ENCODE results near the gene CFAP53.

DNA sequence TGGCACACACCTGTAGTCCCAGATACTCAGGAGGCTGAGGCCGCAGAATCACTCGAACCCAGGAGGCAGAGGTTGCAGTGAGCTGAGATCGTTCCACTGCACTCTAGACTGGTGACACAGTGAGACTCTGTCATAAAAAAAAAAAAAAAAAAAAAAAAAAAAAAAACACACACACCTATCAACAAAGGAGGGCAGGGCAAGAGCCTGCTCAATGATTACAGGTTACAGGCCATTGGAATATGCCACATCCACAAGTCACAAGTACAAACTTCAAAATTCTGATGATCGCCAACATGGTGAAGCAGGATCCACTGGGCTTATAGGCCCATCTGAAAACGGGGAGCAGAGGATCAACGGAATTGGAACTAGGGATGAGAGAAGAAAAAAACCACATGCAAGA is 77.6 kb downstream of the CFAP53 start:
- no peak for TF ChIP-seq CTCF (IDR thresholded peaks at IDR 0.05; ENCODE audit: insufficient read depth, low read length)
- TF ChIP-seq, protein P1, sequence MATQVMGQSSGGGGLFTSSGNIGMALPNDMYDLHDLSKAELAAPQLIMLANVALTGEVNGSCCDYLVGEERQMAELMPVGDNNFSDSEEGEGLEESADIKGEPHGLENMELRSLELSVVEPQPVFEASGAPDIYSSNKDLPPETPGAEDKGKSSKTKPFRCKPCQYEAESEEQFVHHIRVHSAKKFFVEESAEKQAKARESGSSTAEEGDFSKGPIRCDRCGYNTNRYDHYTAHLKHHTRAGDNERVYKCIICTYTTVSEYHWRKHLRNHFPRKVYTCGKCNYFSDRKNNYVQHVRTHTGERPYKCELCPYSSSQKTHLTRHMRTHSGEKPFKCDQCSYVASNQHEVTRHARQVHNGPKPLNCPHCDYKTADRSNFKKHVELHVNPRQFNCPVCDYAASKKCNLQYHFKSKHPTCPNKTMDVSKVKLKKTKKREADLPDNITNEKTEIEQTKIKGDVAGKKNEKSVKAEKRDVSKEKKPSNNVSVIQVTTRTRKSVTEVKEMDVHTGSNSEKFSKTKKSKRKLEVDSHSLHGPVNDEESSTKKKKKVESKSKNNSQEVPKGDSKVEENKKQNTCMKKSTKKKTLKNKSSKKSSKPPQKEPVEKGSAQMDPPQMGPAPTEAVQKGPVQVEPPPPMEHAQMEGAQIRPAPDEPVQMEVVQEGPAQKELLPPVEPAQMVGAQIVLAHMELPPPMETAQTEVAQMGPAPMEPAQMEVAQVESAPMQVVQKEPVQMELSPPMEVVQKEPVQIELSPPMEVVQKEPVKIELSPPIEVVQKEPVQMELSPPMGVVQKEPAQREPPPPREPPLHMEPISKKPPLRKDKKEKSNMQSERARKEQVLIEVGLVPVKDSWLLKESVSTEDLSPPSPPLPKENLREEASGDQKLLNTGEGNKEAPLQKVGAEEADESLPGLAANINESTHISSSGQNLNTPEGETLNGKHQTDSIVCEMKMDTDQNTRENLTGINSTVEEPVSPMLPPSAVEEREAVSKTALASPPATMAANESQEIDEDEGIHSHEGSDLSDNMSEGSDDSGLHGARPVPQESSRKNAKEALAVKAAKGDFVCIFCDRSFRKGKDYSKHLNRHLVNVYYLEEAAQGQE (IDR thresholded peaks at IDR 0.05; ENCODE audit: insufficient replicate concordance, low read depth): no peak
- no peak for TF ChIP-seq POLR2AphosphoS5 (IDR thresholded peaks at IDR 0.05; ENCODE audit: low read depth)
- TF ChIP-seq SPI1 (IDR thresholded peaks at IDR 0.05; ENCODE audit: borderline replicate concordance, low read depth): no peak
